SHP77 (cell line): ENCODE measurements around the gene GLCCI1.

Source experiments
- DNase-seq, 2 experiments: peaks; one replicate each; lab custom pipeline; 2025; lab: John Stamatoyannopoulos, UW

The GLCCI1 gene

DNA sequence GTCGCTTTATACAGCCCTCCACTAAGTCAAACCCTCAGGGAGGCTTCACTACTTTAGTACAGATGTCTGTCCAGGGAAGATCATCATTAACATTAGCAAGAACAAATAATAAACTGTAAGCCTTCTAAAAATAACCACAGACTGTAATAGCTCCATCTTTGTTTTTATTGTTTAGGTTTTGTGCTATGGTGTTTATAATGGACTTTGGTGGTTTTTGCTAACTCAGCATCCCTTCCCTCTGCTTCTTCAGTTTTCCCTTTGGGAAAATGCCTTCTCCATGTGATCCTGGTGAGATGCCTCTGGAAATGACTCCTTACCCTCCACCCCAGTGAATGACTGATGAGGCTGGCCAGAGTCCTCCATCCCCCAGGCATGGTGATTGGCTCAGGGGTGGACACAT is 162.1 kb downstream of the GLCCI1 start:
- no peak for DNase-seq

- DNase-seq, result no peak
These were observed 163.4 kb downstream of the GLCCI1 start for GRCh38 chr7:8131694-8132605.

DNA sequence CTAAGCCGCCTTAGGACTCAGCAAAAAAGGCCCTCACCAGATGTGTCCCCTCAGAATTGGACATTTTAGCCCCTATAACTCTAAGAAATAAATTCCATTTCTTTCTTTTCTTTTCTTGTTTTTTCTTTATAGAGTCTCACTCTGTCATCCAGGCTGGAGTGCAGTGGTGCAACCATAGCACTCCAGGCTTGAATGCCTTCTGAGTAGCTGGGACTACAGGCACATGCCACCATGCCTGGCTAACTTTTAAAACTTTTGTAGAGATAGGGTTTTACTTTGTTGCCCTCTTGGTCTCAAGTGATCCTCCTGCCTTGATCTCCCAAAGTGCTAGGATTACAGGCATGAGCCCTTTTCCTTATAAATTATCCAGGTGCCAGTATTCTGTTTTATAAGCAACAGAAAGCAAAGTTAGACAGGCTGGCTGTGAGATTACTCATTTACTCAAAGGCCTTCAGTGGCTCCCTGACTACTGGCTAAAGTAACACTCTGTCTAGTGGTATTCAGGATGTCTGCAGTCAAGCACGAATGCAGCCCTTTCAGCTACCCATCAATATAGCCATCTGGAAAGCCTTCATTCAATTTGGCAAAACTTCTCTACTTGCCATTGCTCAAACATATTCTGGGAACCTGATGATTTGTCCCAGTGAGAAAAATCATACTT is 164.7 kb downstream of the GLCCI1 start:
- DNase-seq, result no peak

DNA sequence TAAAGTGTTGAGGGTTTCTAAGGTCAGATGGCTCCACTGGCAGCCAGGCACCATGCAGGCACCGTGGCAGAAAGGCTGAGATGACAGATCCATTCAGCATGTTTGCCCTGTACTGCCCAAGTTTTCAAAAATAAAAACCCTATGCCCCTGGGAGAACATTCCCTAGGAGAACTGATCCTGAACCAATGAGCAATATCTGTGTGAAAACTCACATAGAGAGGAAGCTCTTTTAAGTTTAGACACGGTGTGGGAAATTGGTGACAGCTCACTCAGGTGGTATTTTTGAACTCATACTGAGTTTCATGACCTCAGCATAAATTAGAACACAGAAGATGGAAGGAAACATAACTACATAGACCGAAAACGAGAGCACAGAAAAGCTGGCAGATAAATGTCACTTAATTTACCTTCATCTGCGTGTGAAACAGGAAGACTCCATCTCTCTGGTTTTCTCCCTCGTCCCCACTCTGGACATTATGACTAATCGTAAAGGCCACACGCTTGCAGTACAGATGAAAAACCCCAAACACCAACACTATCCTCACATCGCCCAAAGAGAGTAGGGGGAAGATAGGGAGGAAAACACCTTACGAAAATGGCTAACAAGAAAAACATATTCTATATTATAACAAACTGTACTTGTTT is 165.6 kb downstream of the GLCCI1 start:
- DNase-seq, result no peak

- no peak for DNase-seq
These were observed 166.8 kb downstream of the GLCCI1 start for GRCh38 chr7:8135417-8135816.

- no peak for DNase-seq
These were observed 167.6 kb downstream of the GLCCI1 start for GRCh38 chr7:8136051-8136730.
